ENCODE measurements around the gene AGPAT2. TPM values are rescaled to one million over a fixed set of nuclear protein-coding genes. Genes with fewer than 3 reads are reported as not detected.

Gene AGPAT2
- total and polyA plus RNA-seq, 2 of the 4 experiments (the other 2 are of a cell fraction), result 16.1 to 39.5 TPM

DNA sequence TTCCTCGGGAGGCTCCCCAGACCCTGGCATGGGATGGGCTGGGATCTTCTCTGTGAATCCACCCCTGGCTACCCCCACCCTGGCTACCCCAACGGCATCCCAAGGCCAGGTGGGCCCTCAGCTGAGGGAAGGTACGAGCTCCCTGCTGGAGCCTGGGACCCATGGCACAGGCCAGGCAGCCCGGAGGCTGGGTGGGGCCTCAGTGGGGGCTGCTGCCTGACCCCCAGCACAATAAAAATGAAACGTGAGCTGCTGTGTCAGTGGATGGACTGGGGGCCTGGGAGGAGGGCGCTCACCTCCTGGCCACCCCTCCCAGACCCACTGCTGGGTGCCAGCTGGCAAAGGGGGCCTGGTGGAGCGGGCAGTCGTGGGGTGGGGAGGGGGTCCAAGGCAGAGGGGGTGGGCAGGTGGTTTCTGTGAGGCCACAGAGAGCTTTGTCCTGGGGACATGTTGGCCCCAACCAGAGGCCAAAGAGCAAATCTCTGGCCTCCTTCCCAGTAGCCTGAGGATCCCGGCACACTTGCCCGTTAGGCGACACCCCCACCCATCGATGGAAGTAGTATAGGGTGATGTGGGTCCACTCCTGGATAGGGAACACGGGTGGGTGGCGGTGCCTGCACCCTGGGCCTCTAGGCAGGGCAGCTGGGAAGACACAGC is 14.7 kb downstream of the AGPAT2 start:
- Histone ChIP-seq H3K36me3 (ENCODE audit: control insufficient read depth, insufficient read depth, low read length) (peaks cover 18% of the 10 kb centered on the region; the same call in 1 of the 2 replicates), H2BK120ac (ENCODE audit: low read depth, low read length) (no peak overlapping the region), H3K4me2 (ENCODE audit: low read depth, low read length) (no peak overlapping the region), H3K4me3 (ENCODE audit: insufficient read depth, low read depth, low read length) (no peak overlapping the region), H3K23ac (ENCODE audit: low read depth, low read length) (no peak overlapping the region), H3K18ac (ENCODE audit: low read depth, low read length) (no peak overlapping the region), H3K4ac (ENCODE audit: low read depth, low read length) (no peak overlapping the region), H2BK5ac (ENCODE audit: low read depth, low read length, poor library complexity, severe bottlenecking) (no peak overlapping the region), H4K91ac (ENCODE audit: insufficient read depth, low read depth, low read length) (no peak overlapping the region), H4K20me1 (ENCODE audit: insufficient read depth, low read length) (no peaks in the 10 kb centered on the region; the same call in none of the 2 replicates), H2BK15ac (ENCODE audit: low read depth, low read length) (no peak overlapping the region), H3K14ac (replicated peaks; ENCODE audit: low read depth, low read length) (no peak overlapping the region), H2AFZ (replicated peaks; ENCODE audit: low read length, poor library complexity) (no peak overlapping the region), H3K27me3 (ENCODE audit: control insufficient read depth, insufficient read depth, low read length) (no peaks in the 10 kb centered on the region; the same call in 1 of the 2 replicates), H2BK20ac (ENCODE audit: low read depth, low read length) (no peak overlapping the region), H3K9me3 (ENCODE audit: control insufficient read depth, insufficient read depth, low read length) (no peaks in the 10 kb centered on the region), H3K4me1 (ENCODE audit: control insufficient read depth, insufficient read depth, low read length) (no peaks in the 10 kb centered on the region), H4K8ac (ENCODE audit: low read depth in 2 of 2, low read length in 2 of 2) (no peak overlapping the region), H3K56ac (ENCODE audit: extremely low read depth, insufficient read depth, low read length) (no peak overlapping the region), H2AK9ac (replicated peaks; ENCODE audit: low read depth, low read length, poor library complexity) (no peak overlapping the region), H3K9me1 (ENCODE audit: insufficient read depth, low read length) (no peaks in the 10 kb centered on the region), H3K9ac (ENCODE audit: low read depth, low read length) (no peak overlapping the region), H3K79me1 (ENCODE audit: low read depth in 1 of 2, low read length in 2 of 2) (no peaks in the 10 kb centered on the region), H3K27ac (ENCODE audit: insufficient read depth, low read length) (no peak overlapping the region), H4K5ac (ENCODE audit: low read depth, low read length) (no peak overlapping the region), H2AK5ac (ENCODE audit: low read depth, low read length) (no peak overlapping the region)
- TF ChIP-seq RAD21 (IDR thresholded peaks at IDR 0.05; ENCODE audit: low read length), result no peak
- TF ChIP-seq MAZ (IDR thresholded peaks at IDR 0.05; ENCODE audit: borderline replicate concordance, low read depth, low read length), result no peak
- TF ChIP-seq MAFK (IDR thresholded peaks at IDR 0.05; ENCODE audit: low read depth, low read length), result no peak
- TF ChIP-seq MXI1 (IDR thresholded peaks at IDR 0.05; ENCODE audit: borderline replicate concordance, low read depth, low read length), result no peak
- TF ChIP-seq, protein P1, sequence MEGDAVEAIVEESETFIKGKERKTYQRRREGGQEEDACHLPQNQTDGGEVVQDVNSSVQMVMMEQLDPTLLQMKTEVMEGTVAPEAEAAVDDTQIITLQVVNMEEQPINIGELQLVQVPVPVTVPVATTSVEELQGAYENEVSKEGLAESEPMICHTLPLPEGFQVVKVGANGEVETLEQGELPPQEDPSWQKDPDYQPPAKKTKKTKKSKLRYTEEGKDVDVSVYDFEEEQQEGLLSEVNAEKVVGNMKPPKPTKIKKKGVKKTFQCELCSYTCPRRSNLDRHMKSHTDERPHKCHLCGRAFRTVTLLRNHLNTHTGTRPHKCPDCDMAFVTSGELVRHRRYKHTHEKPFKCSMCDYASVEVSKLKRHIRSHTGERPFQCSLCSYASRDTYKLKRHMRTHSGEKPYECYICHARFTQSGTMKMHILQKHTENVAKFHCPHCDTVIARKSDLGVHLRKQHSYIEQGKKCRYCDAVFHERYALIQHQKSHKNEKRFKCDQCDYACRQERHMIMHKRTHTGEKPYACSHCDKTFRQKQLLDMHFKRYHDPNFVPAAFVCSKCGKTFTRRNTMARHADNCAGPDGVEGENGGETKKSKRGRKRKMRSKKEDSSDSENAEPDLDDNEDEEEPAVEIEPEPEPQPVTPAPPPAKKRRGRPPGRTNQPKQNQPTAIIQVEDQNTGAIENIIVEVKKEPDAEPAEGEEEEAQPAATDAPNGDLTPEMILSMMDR (conservative IDR thresholded peaks at IDR 0.05; ENCODE audit: low read depth, low read length), result no peak
- TF ChIP-seq RFX5 (IDR thresholded peaks at IDR 0.05; ENCODE audit: low read depth, low read length), result no peak
- ATAC-seq (ENCODE audit: low read depth) (no peak), DNase-seq (no peak)
- intact Hi-C loops (cut with micrococcal nuclease), result no loop called here
- in situ Hi-C loops (cut with MboI; ENCODE audit: low sequenced_read_pairs), result no loop called here
- BruUV-seq (replicated peaks), result no TSS peak
- ChIA-PET POLR2A (ENCODE audit: unreplicated experiment) (no interaction called here), CTCF (no interaction called here)
- WGBS, 2 experiments (ENCODE audit: extremely low coverage in 2 of 2, insufficient read length in 1 of 2), result 40% methylated on average over 1 of the region's 14 CpGs; no CpG with 5 or more reads in 1 of the 2 experiments
- dilution Hi-C loops (cut with HindIII; ENCODE audit: low sequenced_read_pairs, unreplicated experiment), result no loop called here

Data from IMR-90 (cell line).